Nephron progenitor cell (in vitro differentiated cells): ENCODE results near the gene NR2F2.
A peak's percentile ranks its signal among the peaks of the same experiment; 100 is the strongest.

ENCODE experiments used
- DNase-seq: peaks from one replicate; pipeline ENCODE4 v3.0.0; 2021
- H3K27ac Mint-ChIP-seq: 2 replicates; pipeline ENCODE4 v1.8.0; 2021; ENCODE audit warnings: mild to moderate bottlenecking, moderate library complexity, mixed read lengths
- H3K27me3 Mint-ChIP-seq: 2 replicates; pipeline ENCODE4 v1.8.0; 2021; ENCODE audit warnings: mild to moderate bottlenecking, low read depth, mixed read lengths; ENCODE audit not compliant: poor library complexity
- H3K36me3 Mint-ChIP-seq: 2 replicates; pipeline ENCODE4 v1.8.0; 2021; ENCODE audit warnings: low read depth, mixed read lengths
- H3K4me1 Mint-ChIP-seq: 2 replicates; pipeline ENCODE4 v1.8.0; 2021; ENCODE audit warnings: mixed read lengths
- H3K4me3 Mint-ChIP-seq: 2 replicates; pipeline ENCODE4 v1.8.0; 2021; ENCODE audit warnings: mild to moderate bottlenecking, moderate library complexity, mixed read lengths
- H3K9me3 Mint-ChIP-seq: 2 replicates; pipeline ENCODE4 v1.8.0; 2021; ENCODE audit warnings: mild to moderate bottlenecking, moderate library complexity, mixed read lengths
- CTCF ChIP-seq: fragments of 200-600 bp; sonication (generic); IDR thresholded peaks from 2 replicates; pipeline ENCODE4 v1.5.0; 2021; ENCODE audit warnings: antibody characterized with exemption

Gene NR2F2

DNA sequence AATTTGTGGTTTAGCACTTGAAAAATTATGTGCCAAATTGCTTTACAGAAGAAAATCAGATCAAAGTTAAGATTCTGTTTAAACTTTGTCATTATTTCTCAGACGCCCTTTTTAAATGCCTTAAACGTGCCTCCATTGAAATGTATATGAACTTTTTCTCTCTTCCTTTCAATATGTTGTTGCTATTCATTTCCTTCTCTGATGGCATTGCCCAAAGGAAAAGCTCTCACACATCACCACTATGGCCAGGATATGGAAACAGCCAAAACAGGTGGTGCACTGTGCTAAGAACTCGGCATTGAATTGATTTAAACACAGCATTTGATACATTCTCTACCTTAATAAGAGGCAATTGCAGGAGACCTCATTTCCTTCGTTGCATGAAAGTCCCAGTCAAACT is 35.7 kb upstream of the NR2F2 start:
- H3K4me1 Mint-ChIP-seq: peaks cover 14% of the 10 kb centered on the region
- peaks cover 57% of the 10 kb centered on the region for H3K9me3 Mint-ChIP-seq
- H3K27me3 Mint-ChIP-seq: no peaks in the 10 kb centered on the region
- no peak overlapping the region for H3K27ac Mint-ChIP-seq
- no peak for DNase-seq
- TF ChIP-seq CTCF: no peak
- no peak overlapping the region for H3K4me3 Mint-ChIP-seq
- H3K36me3 Mint-ChIP-seq: peaks cover 83% of the 10 kb centered on the region

GRCh38 chr15:96296264-96296663 is 34.2 kb upstream of the NR2F2 start:
- DNase-seq: no peak
- peaks cover 83% of the 10 kb centered on the region for H3K36me3 Mint-ChIP-seq
- no peak overlapping the region for H3K27ac Mint-ChIP-seq
- H3K4me3 Mint-ChIP-seq: no peak overlapping the region
- no peaks in the 10 kb centered on the region for H3K27me3 Mint-ChIP-seq
- no peak for TF ChIP-seq CTCF
- H3K4me1 Mint-ChIP-seq: peaks cover 14% of the 10 kb centered on the region
- H3K9me3 Mint-ChIP-seq: peaks cover 64% of the 10 kb centered on the region

DNA sequence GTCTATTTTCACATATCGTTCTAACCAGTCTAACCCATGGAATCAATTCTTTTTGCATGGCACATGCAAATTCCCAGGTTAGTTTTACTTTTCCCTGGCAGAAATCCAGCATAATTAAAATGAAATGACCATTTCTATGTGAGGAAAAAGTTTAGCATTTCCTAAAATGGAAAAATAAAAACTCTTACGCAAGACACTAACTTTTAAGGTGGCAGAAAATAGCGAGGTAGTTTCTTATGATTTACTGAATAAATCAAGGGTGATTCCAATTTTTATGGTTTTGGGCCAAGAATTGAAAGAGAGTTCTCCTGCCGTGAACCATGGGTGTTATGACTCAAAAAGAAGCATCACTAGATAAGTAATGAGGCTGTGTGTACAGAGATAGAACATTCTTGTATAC is 32.7 kb upstream of the NR2F2 start:
- DNase-seq: no peak
- H3K4me3 Mint-ChIP-seq: no peak overlapping the region
- H3K9me3 Mint-ChIP-seq: peaks cover 56% of the 10 kb centered on the region
- no peak overlapping the region for H3K27ac Mint-ChIP-seq
- H3K4me1 Mint-ChIP-seq: peaks cover 16% of the 10 kb centered on the region
- TF ChIP-seq CTCF: no peak
- no peaks in the 10 kb centered on the region for H3K27me3 Mint-ChIP-seq
- peaks cover 81% of the 10 kb centered on the region for H3K36me3 Mint-ChIP-seq

DNA sequence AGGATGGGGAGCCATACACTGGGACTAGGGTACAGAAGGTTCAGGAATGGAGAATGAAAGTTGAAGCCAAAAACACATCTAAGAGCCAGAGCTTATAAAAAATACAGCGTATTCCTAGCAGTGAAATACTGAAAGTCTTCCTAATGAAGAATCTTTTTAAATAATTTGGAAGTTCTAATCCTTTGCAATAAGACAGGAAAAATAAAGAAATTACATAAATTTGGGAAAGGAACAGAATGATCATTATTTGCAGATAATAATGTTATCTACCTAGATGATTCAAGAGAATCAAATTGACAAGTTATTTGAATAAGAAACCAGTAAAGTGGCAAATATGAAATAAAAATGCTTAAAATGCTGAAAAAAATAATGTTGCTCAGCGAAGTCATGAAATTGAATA is 32.3 kb upstream of the NR2F2 start:
- no peak for TF ChIP-seq CTCF
- no peaks in the 10 kb centered on the region for H3K27me3 Mint-ChIP-seq
- H3K27ac Mint-ChIP-seq: no peak overlapping the region
- peaks cover 18% of the 10 kb centered on the region for H3K4me1 Mint-ChIP-seq
- no peak overlapping the region for H3K4me3 Mint-ChIP-seq
- H3K36me3 Mint-ChIP-seq: peaks cover 81% of the 10 kb centered on the region
- DNase-seq: no peak
- H3K9me3 Mint-ChIP-seq: peaks cover 52% of the 10 kb centered on the region

DNA sequence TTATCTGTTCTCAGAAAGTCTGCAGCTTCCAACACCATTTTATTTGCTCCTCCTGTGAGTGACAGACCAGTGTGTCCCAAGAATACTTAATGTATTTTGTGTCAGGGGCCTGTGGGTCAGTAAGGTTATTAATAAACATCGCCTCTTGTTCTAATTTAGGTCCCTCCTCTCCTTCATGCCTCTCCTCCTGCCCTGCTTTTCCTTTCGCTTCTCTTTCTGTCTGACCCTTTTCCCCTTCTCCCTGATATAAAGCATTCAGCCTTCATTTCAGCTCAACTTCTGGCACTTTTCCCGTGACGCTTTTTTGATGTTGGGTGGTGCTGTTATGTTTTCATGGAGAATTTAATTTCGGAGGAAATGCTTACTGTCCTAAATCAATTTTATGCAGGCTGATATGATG is 29.7 kb upstream of the NR2F2 start:
- H3K9me3 Mint-ChIP-seq: peaks cover 55% of the 10 kb centered on the region
- H3K27me3 Mint-ChIP-seq: no peaks in the 10 kb centered on the region
- peaks cover 90% of the 10 kb centered on the region for H3K36me3 Mint-ChIP-seq
- H3K27ac Mint-ChIP-seq: no peak overlapping the region
- H3K4me1 Mint-ChIP-seq: peaks cover 32% of the 10 kb centered on the region
- no peak for TF ChIP-seq CTCF
- H3K4me3 Mint-ChIP-seq: no peak overlapping the region
- no peak for DNase-seq

DNA sequence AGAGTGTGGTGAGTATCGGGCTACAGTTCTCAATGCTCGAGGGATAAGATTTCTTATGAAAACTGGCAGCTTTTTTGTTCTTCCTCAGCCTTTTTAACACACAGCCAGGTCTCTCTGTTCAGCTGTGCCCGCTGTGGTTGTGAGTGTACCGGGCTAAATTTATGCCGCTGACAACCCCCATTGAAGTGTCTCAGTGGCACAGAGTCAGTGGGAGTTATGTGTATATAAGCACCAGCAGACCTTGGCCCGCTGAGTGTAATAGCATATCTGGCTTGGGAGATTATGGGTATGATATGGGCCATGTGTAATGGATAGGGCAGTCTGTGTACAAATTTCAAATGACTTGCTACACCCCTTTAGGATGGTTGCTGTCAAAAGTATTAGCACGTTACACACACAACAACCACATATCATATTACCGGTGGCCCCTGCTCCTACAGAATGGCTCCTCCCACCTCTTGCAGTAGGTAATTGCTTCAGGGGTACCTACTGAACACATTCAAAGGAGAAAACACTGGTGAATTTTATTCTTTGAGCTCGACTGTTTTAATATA is 26.9 kb upstream of the NR2F2 start:
- H3K4me3 Mint-ChIP-seq: no peak overlapping the region
- H3K27me3 Mint-ChIP-seq: no peaks in the 10 kb centered on the region
- H3K36me3 Mint-ChIP-seq: peaks cover 89% of the 10 kb centered on the region
- H3K4me1 Mint-ChIP-seq: peaks cover 50% of the 10 kb centered on the region
- DNase-seq: no peak
- H3K27ac Mint-ChIP-seq: peak overlapping the region; percentile 31
- peaks cover 45% of the 10 kb centered on the region for H3K9me3 Mint-ChIP-seq
- no peak for TF ChIP-seq CTCF
